ENCODE data around the gene KIF26A. TPM values are rescaled to one million over a fixed set of nuclear protein-coding genes. Genes with fewer than 3 reads are reported as not detected.

Gene KIF26A
- total and polyA plus RNA-seq, 2 of the 4 experiments (the other 2 are of a cell fraction) = not detected

DNA sequence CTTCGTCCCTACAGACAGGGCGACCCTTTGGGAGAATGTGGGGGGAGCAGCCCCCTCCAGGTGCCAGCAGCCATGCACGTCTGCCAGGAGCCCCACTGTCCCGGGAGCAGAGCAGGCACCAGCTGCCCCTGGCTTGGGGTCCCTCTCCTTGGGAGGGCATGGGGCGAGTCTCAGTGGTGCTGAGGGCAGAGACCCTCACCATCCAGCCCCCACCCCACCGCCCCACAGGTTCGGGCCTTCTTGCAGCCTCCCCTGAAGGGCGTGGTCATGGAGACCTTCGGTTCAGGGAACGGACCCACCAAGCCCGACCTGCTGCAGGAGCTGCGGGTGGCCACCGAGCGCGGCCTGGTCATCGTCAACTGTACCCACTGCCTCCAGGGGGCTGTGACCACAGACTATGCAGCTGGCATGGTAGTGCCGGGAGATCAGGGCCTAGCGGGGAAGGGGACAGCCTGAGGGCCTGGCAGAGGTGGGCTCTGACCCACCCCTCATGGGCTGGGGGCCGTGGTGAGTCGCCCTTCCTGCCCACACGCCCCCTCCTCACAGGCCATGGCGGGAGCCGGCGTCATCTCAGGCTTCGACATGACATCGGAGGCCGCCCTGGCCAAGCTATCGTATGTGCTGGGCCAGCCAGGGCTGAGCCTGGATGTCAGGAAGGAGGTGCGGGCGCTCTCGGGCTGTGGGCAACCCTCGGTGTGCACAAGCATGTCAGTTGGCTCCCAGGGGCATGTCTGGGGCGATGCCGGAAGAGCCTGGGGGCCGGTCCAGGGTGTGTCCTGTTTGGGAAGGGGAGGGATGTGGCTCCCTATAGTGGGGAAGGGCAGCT, 34.1 kb upstream of the KIF26A start:
- Histone ChIP-seq H3K27me3 (ENCODE audit: control insufficient read depth, insufficient read depth, low read length) (no peaks in the 10 kb centered on the region), H2AK5ac (ENCODE audit: low read depth, low read length) (no peak overlapping the region), H4K5ac (ENCODE audit: low read depth, low read length) (no peak overlapping the region), H2AFZ (replicated peaks; ENCODE audit: low read length, poor library complexity) (no peak overlapping the region), H3K36me3 (ENCODE audit: control insufficient read depth, insufficient read depth, low read length) (no peaks in the 10 kb centered on the region), H2BK15ac (ENCODE audit: low read depth, low read length) (no peak overlapping the region), H4K8ac (ENCODE audit: low read depth in 2 of 2, low read length in 2 of 2) (no peak overlapping the region), H3K9me1 (ENCODE audit: insufficient read depth, low read length) (no peaks in the 10 kb centered on the region), H3K56ac (ENCODE audit: extremely low read depth, insufficient read depth, low read length) (no peak overlapping the region), H3K4me1 (ENCODE audit: control insufficient read depth, insufficient read depth, low read length) (no peaks in the 10 kb centered on the region), H4K20me1 (ENCODE audit: insufficient read depth, low read length) (no peaks in the 10 kb centered on the region), H2BK20ac (ENCODE audit: low read depth, low read length) (no peak overlapping the region), H3K4me3 (ENCODE audit: insufficient read depth, low read depth, low read length) (no peak overlapping the region), H3K9me3 (ENCODE audit: control insufficient read depth, insufficient read depth, low read length) (no peaks in the 10 kb centered on the region), H3K79me1 (ENCODE audit: low read depth in 1 of 2, low read length in 2 of 2) (no peaks in the 10 kb centered on the region), H3K4ac (ENCODE audit: low read depth, low read length) (no peak overlapping the region), H2AK9ac (replicated peaks; ENCODE audit: low read depth, low read length, poor library complexity) (no peak overlapping the region), H3K23ac (ENCODE audit: low read depth, low read length) (no peak overlapping the region), H2BK120ac (ENCODE audit: low read depth, low read length) (no peak overlapping the region), H2BK5ac (ENCODE audit: low read depth, low read length, poor library complexity, severe bottlenecking) (no peak overlapping the region), H3K4me2 (ENCODE audit: low read depth, low read length) (no peak overlapping the region), H3K9ac (ENCODE audit: low read depth, low read length) (no peak overlapping the region), H3K27ac (ENCODE audit: insufficient read depth, low read length) (no peak overlapping the region), H3K14ac (replicated peaks; ENCODE audit: low read depth, low read length) (no peak overlapping the region), H4K91ac (ENCODE audit: insufficient read depth, low read depth, low read length) (no peak overlapping the region), H3K18ac (ENCODE audit: low read depth, low read length) (no peak overlapping the region)
- ATAC-seq (ENCODE audit: low read depth) = no peak
- CTCF ChIA-PET = no interaction called here
- dilution Hi-C loops (cut with HindIII; ENCODE audit: low sequenced_read_pairs, unreplicated experiment) (no loop called here), in situ Hi-C loops (cut with MboI; ENCODE audit: low sequenced_read_pairs) (no loop called here), intact Hi-C loops (cut with micrococcal nuclease) (no loop called here)
- POLR2A ChIA-PET (ENCODE audit: unreplicated experiment) = no interaction called here
- no TSS peak for BruUV-seq (replicated peaks)
- DNase-seq = no peak
- 81% methylated on average over 4 of the region's 35 CpGs; no CpG with 5 or more reads in 1 of the 2 experiments for WGBS, 2 experiments (ENCODE audit: extremely low coverage in 2 of 2, insufficient read length in 1 of 2)
- TF ChIP-seq SMC3 (IDR thresholded peaks at IDR 0.05; ENCODE audit: low read depth, low read length) (no peak), CHD1 (IDR thresholded peaks at IDR 0.05; ENCODE audit: low read depth, low read length) (no peak), RCOR1 (IDR thresholded peaks at IDR 0.05; ENCODE audit: insufficient replicate concordance, low read length) (no peak), ELK1 (IDR thresholded peaks at IDR 0.05; ENCODE audit: borderline replicate concordance, low read depth, low read length) (no peak), POLR2A (IDR thresholded peaks at IDR 0.05; ENCODE audit: low read depth, low read length) (no peak), MXI1 (IDR thresholded peaks at IDR 0.05; ENCODE audit: borderline replicate concordance, low read depth, low read length) (no peak), CEBPB (IDR thresholded peaks at IDR 0.05; ENCODE audit: low read depth, low read length) (no peak)

Data from IMR-90 (cell line).